Measurements from ENCODE around the gene CDKL1. TPM values are rescaled to one million over a fixed set of nuclear protein-coding genes. Genes with fewer than 3 reads are reported as not detected.
"Not testable (repeated sequence)": the region's sequence is repeated elsewhere in the genome, so short reads cannot be mapped to it uniquely, and the experiment has no call there.

CDKL1 gene
- total RNA-seq, 4 donors from 2014 or later: 11.2 to 17.7 (median 12.3) TPM

GRCh38 chr14:50360851-50361250 lies 35.8 kb downstream of the CDKL1 start:
- DNase-seq (ENCODE audit: extremely low spot score): no peak
- H3K4me3 ChIP-seq: no peak overlapping the region
- H3K27me3 ChIP-seq: no peaks in the 10 kb centered on the region
- H3K4me1 ChIP-seq: peaks cover 9 to 15% (median 10%) of the 10 kb centered on the region in 4 donors
- H3K9me3 ChIP-seq: no peaks in the 10 kb centered on the region
- H3K27ac ChIP-seq (replicated peaks in 1 of 4): no peak overlapping the region
- peaks cover 0 to 10% (median 0%) of the 10 kb centered on the region in 4 donors for H3K36me3 ChIP-seq
- 86% methylated on average over 2 of the region's 2 CpGs for WGBS
- no peak for TF ChIP-seq EP300 (IDR thresholded peaks at IDR 0.05)
- TF ChIP-seq POLR2A (IDR thresholded peaks at IDR 0.05; ENCODE audit: low read depth): no peak
- no peak for TF ChIP-seq POLR2AphosphoS5 (IDR thresholded peaks at IDR 0.05)
- TF ChIP-seq, protein P1, sequence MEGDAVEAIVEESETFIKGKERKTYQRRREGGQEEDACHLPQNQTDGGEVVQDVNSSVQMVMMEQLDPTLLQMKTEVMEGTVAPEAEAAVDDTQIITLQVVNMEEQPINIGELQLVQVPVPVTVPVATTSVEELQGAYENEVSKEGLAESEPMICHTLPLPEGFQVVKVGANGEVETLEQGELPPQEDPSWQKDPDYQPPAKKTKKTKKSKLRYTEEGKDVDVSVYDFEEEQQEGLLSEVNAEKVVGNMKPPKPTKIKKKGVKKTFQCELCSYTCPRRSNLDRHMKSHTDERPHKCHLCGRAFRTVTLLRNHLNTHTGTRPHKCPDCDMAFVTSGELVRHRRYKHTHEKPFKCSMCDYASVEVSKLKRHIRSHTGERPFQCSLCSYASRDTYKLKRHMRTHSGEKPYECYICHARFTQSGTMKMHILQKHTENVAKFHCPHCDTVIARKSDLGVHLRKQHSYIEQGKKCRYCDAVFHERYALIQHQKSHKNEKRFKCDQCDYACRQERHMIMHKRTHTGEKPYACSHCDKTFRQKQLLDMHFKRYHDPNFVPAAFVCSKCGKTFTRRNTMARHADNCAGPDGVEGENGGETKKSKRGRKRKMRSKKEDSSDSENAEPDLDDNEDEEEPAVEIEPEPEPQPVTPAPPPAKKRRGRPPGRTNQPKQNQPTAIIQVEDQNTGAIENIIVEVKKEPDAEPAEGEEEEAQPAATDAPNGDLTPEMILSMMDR (IDR thresholded peaks at IDR 0.05): no peak
- intact Hi-C loops (cut with DNase I): no loop called here

GRCh38 chr14:50360093-50360492 lies 36.6 kb downstream of the CDKL1 start:
- H3K27ac ChIP-seq (replicated peaks in 1 of 4): no peak overlapping the region
- peaks cover 0 to 10% (median 0%) of the 10 kb centered on the region in 4 donors for H3K36me3 ChIP-seq
- no peaks in the 10 kb centered on the region for H3K27me3 ChIP-seq
- peaks cover 9 to 15% (median 10%) of the 10 kb centered on the region in 4 donors for H3K4me1 ChIP-seq
- no peak overlapping the region for H3K4me3 ChIP-seq
- intact Hi-C loops (cut with DNase I): no loop called here
- WGBS: 98% methylated on average over 3 of the region's 3 CpGs
- TF ChIP-seq EP300 (IDR thresholded peaks at IDR 0.05) (no peak), POLR2A (IDR thresholded peaks at IDR 0.05; ENCODE audit: low read depth) (no peak), POLR2AphosphoS5 (IDR thresholded peaks at IDR 0.05) (no peak)
- TF ChIP-seq, protein P1 (IDR thresholded peaks at IDR 0.05): no peak
- H3K9me3 ChIP-seq: no peaks in the 10 kb centered on the region
- DNase-seq (ENCODE audit: extremely low spot score): no peak

DNA sequence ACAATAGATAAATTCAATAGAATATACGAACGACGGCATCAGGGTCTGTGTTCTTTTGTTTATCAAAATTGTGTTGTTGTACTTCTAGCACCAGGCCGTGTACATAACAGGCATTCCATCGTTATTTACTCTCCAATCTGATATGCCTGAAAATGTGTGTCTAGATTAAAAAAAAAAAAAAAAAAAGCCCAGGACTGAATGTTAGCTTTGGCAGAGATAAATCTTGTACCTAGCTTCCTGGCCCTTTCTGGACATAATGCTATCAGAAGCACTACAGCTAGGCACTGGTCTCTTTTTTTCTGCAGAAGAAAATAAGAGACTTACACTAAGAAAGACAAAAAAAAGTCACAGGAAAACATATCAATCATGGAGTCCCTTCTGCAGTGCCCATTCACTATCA lies 37.0 kb downstream of the CDKL1 start:
- Histone ChIP-seq H3K27ac (replicated peaks in 1 of 4) (no peak overlapping the region), H3K9me3 (no peaks in the 10 kb centered on the region), H3K36me3 (peaks cover 0 to 10% (median 0%) of the 10 kb centered on the region in 4 donors), H3K27me3 (no peaks in the 10 kb centered on the region), H3K4me3 (no peak overlapping the region), H3K4me1 (peaks cover 9 to 15% (median 10%) of the 10 kb centered on the region in 4 donors)
- DNase-seq (ENCODE audit: extremely low spot score): no peak
- TF ChIP-seq POLR2AphosphoS5 (IDR thresholded peaks at IDR 0.05): no peak
- TF ChIP-seq POLR2A (IDR thresholded peaks at IDR 0.05; ENCODE audit: low read depth): no peak
- TF ChIP-seq EP300 (IDR thresholded peaks at IDR 0.05): no peak
- TF ChIP-seq, protein P1 (IDR thresholded peaks at IDR 0.05): no peak
- WGBS: 92% methylated on average over 5 of the region's 5 CpGs
- intact Hi-C loops (cut with DNase I): no loop called here

- intact Hi-C loops (cut with DNase I): no loop called here
- TF ChIP-seq, protein P1 (IDR thresholded peaks at IDR 0.05): no peak
- no peak for TF ChIP-seq EP300 (IDR thresholded peaks at IDR 0.05)
- 95% methylated on average over 4 of the region's 4 CpGs for WGBS
Measured at GRCh38 chr14:50357753-50358395, 38.8 kb downstream of the CDKL1 start.

GRCh38 chr14:50357124-50357523 lies 39.6 kb downstream of the CDKL1 start:
- H3K27ac ChIP-seq (replicated peaks in 1 of 4): no peak overlapping the region
- intact Hi-C loops (cut with DNase I): no loop called here

More at GRCh38 chr14:50357753-50358395, 38.8 kb downstream of the CDKL1 start:
- Histone ChIP-seq H3K27me3 (no peaks in the 10 kb centered on the region), H3K27ac (replicated peaks in 1 of 4) (no peak overlapping the region), H3K4me1 (peaks cover 0 to 2% (median 0%) of the 10 kb centered on the region in 4 donors), H3K36me3 (peaks cover 0 to 10% (median 0%) of the 10 kb centered on the region in 4 donors), H3K4me3 (no peak overlapping the region), H3K9me3 (no peaks in the 10 kb centered on the region)
- no peak for DNase-seq (ENCODE audit: extremely low spot score)

GRCh38 chr14:50356283-50356682 lies 40.4 kb downstream of the CDKL1 start:
- H3K9me3 ChIP-seq; H3K27ac ChIP-seq (replicated peaks in 1 of 4); DNase-seq (ENCODE audit: extremely low spot score); H3K27me3 ChIP-seq; H3K4me1 ChIP-seq; H3K4me3 ChIP-seq; intact Hi-C loops (cut with DNase I): not testable (repeated sequence)
- peaks cover 0 to 10% (median 0%) of the 10 kb centered on the region in 4 donors for H3K36me3 ChIP-seq
- 85% methylated on average over 3 of the region's 3 CpGs for WGBS

More at GRCh38 chr14:50357124-50357523, 39.6 kb downstream of the CDKL1 start:
- DNase-seq (ENCODE audit: extremely low spot score): no peak
- Histone ChIP-seq H3K4me3 (no peak overlapping the region), H3K9me3 (no peaks in the 10 kb centered on the region), H3K27me3 (no peaks in the 10 kb centered on the region), H3K36me3 (peaks cover 0 to 10% (median 0%) of the 10 kb centered on the region in 4 donors), H3K4me1 (no peaks in the 10 kb centered on the region)
- WGBS: 73% methylated on average over 6 of the region's 6 CpGs
- TF ChIP-seq POLR2AphosphoS5 (IDR thresholded peaks at IDR 0.05) (no peak), EP300 (IDR thresholded peaks at IDR 0.05) (no peak), POLR2A (IDR thresholded peaks at IDR 0.05; ENCODE audit: low read depth) (no peak)
- TF ChIP-seq, protein P1 (IDR thresholded peaks at IDR 0.05): no peak
